ENCODE measurements around the gene CIB4.

The CIB4 gene

DNA sequence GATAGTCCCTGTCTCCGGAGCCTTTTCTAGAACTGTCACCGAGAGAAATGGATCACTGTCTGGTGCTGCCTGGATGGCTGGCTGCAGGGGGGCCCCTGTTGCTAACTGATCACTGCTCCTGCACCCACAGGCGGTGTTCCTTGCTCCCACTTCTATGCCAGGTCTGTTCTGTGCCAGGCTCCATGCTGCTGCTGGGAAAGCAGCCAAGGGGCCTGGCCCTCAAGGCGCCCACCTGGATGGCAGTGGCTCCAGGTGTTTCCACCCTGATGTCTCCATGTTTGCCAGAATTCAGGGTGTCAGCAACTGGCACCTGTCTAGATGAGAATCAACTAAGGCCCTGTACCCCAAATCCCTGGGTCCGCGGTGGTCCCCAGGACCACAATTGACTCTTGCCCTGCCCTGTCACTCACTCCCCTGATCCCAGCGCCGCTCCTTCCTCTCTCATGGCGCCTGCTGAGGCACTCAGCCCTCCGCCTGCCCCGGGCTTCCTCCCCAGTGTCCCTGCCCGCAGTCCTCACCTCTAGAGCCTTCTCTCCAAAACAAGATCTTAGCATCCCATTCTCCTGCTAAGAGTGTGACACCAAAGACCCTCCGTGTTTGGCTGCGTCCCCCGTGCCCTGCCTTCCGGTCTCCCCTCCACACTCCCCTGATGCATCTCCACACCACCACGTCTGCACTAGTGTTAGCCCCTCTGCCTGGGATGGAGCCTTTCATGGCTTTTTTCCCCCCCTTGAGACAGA lies 90.7 kb downstream of the CIB4 start:
- Histone ChIP-seq H3K23ac (ENCODE audit: low read length in 2 of 2) (no peak overlapping the region), H4K8ac (ENCODE audit: low read length) (no peak overlapping the region), H2AK5ac (ENCODE audit: low read length, severe bottlenecking) (no peak overlapping the region), H3K36me3 (ENCODE audit: control insufficient read depth in 1 of 2, insufficient read depth in 2 of 2, low read depth in 1 of 2, low read length in 2 of 2) (no peaks in the 10 kb centered on the region), H2BK15ac (ENCODE audit: low read depth, poor library complexity, severe bottlenecking) (no peak overlapping the region), H3K14ac (ENCODE audit: low read length in 2 of 2) (no peak overlapping the region), H3K9ac (ENCODE audit: low read length) (no peak overlapping the region), H3K27me3 (ENCODE audit: control insufficient read depth in 1 of 2, insufficient read depth in 1 of 2, low read length in 2 of 2) (peaks cover 38 to 42% of the 10 kb centered on the region in 2 experiments), H2AFZ (ENCODE audit: low read depth, low read length) (no peak overlapping the region), H3K4me3 (ENCODE audit: insufficient read depth in 1 of 2, low read depth in 1 of 2, low read length in 2 of 2) (no peak overlapping the region), H3K79me1 (replicated peaks; ENCODE audit: low read length, poor library complexity, severe bottlenecking) (no peaks in the 10 kb centered on the region), H3K18ac (ENCODE audit: low read depth in 1 of 2, low read length in 2 of 2) (no peak overlapping the region), H2BK12ac (ENCODE audit: low read length in 2 of 2) (no peak overlapping the region), H3K4ac (ENCODE audit: low read depth in 1 of 2, low read length in 2 of 2) (no peak overlapping the region), H3K27ac (ENCODE audit: low read length, poor library complexity, severe bottlenecking) (no peak overlapping the region), H2BK120ac (ENCODE audit: low read depth, low read length) (no peak overlapping the region), H3K9me3 (ENCODE audit: control insufficient read depth, low read length) (no peaks in the 10 kb centered on the region), H4K91ac (ENCODE audit: low read length) (no peak overlapping the region), H3K4me1 (ENCODE audit: control insufficient read depth, insufficient read depth, low read depth, low read length) (no peaks in the 10 kb centered on the region), H3K4me2 (ENCODE audit: low read length, poor library complexity, severe bottlenecking) (no peak overlapping the region), H2BK5ac (ENCODE audit: low read depth, low read length, poor library complexity, severe bottlenecking) (no peak overlapping the region)
- no peak for DNase-seq
- WGBS = 90% methylated on average over 17 of the region's 17 CpGs

GRCh38 chr2:26542676-26543505 lies 98.3 kb downstream of the CIB4 start:
- H3K23ac ChIP-seq (ENCODE audit: low read length in 2 of 2) = no peak overlapping the region
- no peak overlapping the region for H3K4ac ChIP-seq (ENCODE audit: low read depth in 1 of 2, low read length in 2 of 2)
- no peak overlapping the region for H2BK5ac ChIP-seq (ENCODE audit: low read depth, low read length, poor library complexity, severe bottlenecking)
- WGBS = 82% methylated on average over 14 of the region's 15 CpGs
- H2BK15ac ChIP-seq (ENCODE audit: low read depth, poor library complexity, severe bottlenecking) = no peak overlapping the region
- H2BK12ac ChIP-seq (ENCODE audit: low read length in 2 of 2) = no peak overlapping the region
- no peak overlapping the region for H2AFZ ChIP-seq (ENCODE audit: low read depth, low read length)
- H3K4me2 ChIP-seq (ENCODE audit: low read length, poor library complexity, severe bottlenecking) = no peak overlapping the region
- no peak overlapping the region for H4K91ac ChIP-seq (ENCODE audit: low read length)
- no peaks in the 10 kb centered on the region for H3K36me3 ChIP-seq (ENCODE audit: control insufficient read depth in 1 of 2, insufficient read depth in 2 of 2, low read depth in 1 of 2, low read length in 2 of 2)
- no peak overlapping the region for H3K14ac ChIP-seq (ENCODE audit: low read length in 2 of 2)
- H3K9me3 ChIP-seq (ENCODE audit: control insufficient read depth, low read length) = no peaks in the 10 kb centered on the region
- no peak overlapping the region for H3K27ac ChIP-seq (ENCODE audit: low read length, poor library complexity, severe bottlenecking)
- H3K27me3 ChIP-seq (ENCODE audit: control insufficient read depth in 1 of 2, insufficient read depth in 1 of 2, low read length in 2 of 2) = peaks cover 29 to 48% of the 10 kb centered on the region in 2 experiments
- H3K18ac ChIP-seq (ENCODE audit: low read depth in 1 of 2, low read length in 2 of 2) = no peak overlapping the region
- H4K8ac ChIP-seq (ENCODE audit: low read length) = no peak overlapping the region
- no peaks in the 10 kb centered on the region for H3K4me1 ChIP-seq (ENCODE audit: control insufficient read depth, insufficient read depth, low read depth, low read length)
- no peak for DNase-seq
- H2AK5ac ChIP-seq (ENCODE audit: low read length, severe bottlenecking) = no peak overlapping the region
- no peak overlapping the region for H3K9ac ChIP-seq (ENCODE audit: low read length)
- no peaks in the 10 kb centered on the region for H3K79me1 ChIP-seq (replicated peaks; ENCODE audit: low read length, poor library complexity, severe bottlenecking)
- no peak overlapping the region for H2BK120ac ChIP-seq (ENCODE audit: low read depth, low read length)
- H3K4me3 ChIP-seq (ENCODE audit: insufficient read depth in 1 of 2, low read depth in 1 of 2, low read length in 2 of 2) = no peak overlapping the region

DNA sequence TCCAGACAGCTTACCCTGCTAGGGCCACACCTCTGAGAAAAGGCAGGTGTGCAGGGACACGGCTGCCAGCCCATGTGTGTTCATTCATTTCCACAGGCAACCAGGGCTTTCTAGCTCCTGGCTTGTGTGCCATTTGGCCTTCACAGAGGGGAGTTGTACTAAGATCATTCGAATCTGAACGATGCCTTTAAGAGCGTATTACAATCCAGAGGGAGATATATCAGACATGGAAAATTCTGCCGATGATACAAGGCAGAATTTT lies 99.0 kb downstream of the CIB4 start:
- H3K79me1 ChIP-seq (replicated peaks; ENCODE audit: low read length, poor library complexity, severe bottlenecking) = no peaks in the 10 kb centered on the region
- H2AK5ac ChIP-seq (ENCODE audit: low read length, severe bottlenecking) = no peak overlapping the region
- H4K91ac ChIP-seq (ENCODE audit: low read length) = no peak overlapping the region
- no peaks in the 10 kb centered on the region for H3K36me3 ChIP-seq (ENCODE audit: control insufficient read depth in 1 of 2, insufficient read depth in 2 of 2, low read depth in 1 of 2, low read length in 2 of 2)
- H3K4me1 ChIP-seq (ENCODE audit: control insufficient read depth, insufficient read depth, low read depth, low read length) = no peaks in the 10 kb centered on the region
- no peak overlapping the region for H2BK5ac ChIP-seq (ENCODE audit: low read depth, low read length, poor library complexity, severe bottlenecking)
- H2BK12ac ChIP-seq (ENCODE audit: low read length in 2 of 2) = no peak overlapping the region
- H3K9me3 ChIP-seq (ENCODE audit: control insufficient read depth, low read length) = no peaks in the 10 kb centered on the region
- H3K27ac ChIP-seq (ENCODE audit: low read length, poor library complexity, severe bottlenecking) = no peak overlapping the region
- H4K8ac ChIP-seq (ENCODE audit: low read length) = no peak overlapping the region
- H3K4ac ChIP-seq (ENCODE audit: low read depth in 1 of 2, low read length in 2 of 2) = no peak overlapping the region
- H2BK120ac ChIP-seq (ENCODE audit: low read depth, low read length) = no peak overlapping the region
- H3K4me3 ChIP-seq (ENCODE audit: insufficient read depth in 1 of 2, low read depth in 1 of 2, low read length in 2 of 2) = no peak overlapping the region
- H2BK15ac ChIP-seq (ENCODE audit: low read depth, poor library complexity, severe bottlenecking) = no peak overlapping the region
- no peak overlapping the region for H3K18ac ChIP-seq (ENCODE audit: low read depth in 1 of 2, low read length in 2 of 2)
- no peak for DNase-seq
- H3K23ac ChIP-seq (ENCODE audit: low read length in 2 of 2) = no peak overlapping the region
- H3K4me2 ChIP-seq (ENCODE audit: low read length, poor library complexity, severe bottlenecking) = no peak overlapping the region
- H3K9ac ChIP-seq (ENCODE audit: low read length) = no peak overlapping the region
- H2AFZ ChIP-seq (ENCODE audit: low read depth, low read length) = no peak overlapping the region
- H3K27me3 ChIP-seq (ENCODE audit: control insufficient read depth in 1 of 2, insufficient read depth in 1 of 2, low read length in 2 of 2) = peaks cover 29 to 55% of the 10 kb centered on the region in 2 experiments
- 86% methylated on average over 5 of the region's 5 CpGs for WGBS
- no peak overlapping the region for H3K14ac ChIP-seq (ENCODE audit: low read length in 2 of 2)

- no peaks in the 10 kb centered on the region for H3K36me3 ChIP-seq (ENCODE audit: control insufficient read depth in 1 of 2, insufficient read depth in 2 of 2, low read depth in 1 of 2, low read length in 2 of 2)
- H2AK5ac ChIP-seq (ENCODE audit: low read length, severe bottlenecking) = no peak overlapping the region
- H4K8ac ChIP-seq (ENCODE audit: low read length) = no peak overlapping the region
- no peak overlapping the region for H3K9ac ChIP-seq (ENCODE audit: low read length)
- peaks cover 30 to 60% of the 10 kb centered on the region in 2 experiments for H3K27me3 ChIP-seq (ENCODE audit: control insufficient read depth in 1 of 2, insufficient read depth in 1 of 2, low read length in 2 of 2)
- WGBS = 85% methylated on average over 6 of the region's 6 CpGs
- H3K9me3 ChIP-seq (ENCODE audit: control insufficient read depth, low read length) = no peaks in the 10 kb centered on the region
- no peaks in the 10 kb centered on the region for H3K79me1 ChIP-seq (replicated peaks; ENCODE audit: low read length, poor library complexity, severe bottlenecking)
- H3K4ac ChIP-seq (ENCODE audit: low read depth in 1 of 2, low read length in 2 of 2) = no peak overlapping the region
- no peak overlapping the region for H2BK12ac ChIP-seq (ENCODE audit: low read length in 2 of 2)
- H3K27ac ChIP-seq (ENCODE audit: low read length, poor library complexity, severe bottlenecking) = no peak overlapping the region
- H2AFZ ChIP-seq (ENCODE audit: low read depth, low read length) = no peak overlapping the region
- no peak for DNase-seq
- H3K4me2 ChIP-seq (ENCODE audit: low read length, poor library complexity, severe bottlenecking) = no peak overlapping the region
- H2BK120ac ChIP-seq (ENCODE audit: low read depth, low read length) = no peak overlapping the region
- H4K91ac ChIP-seq (ENCODE audit: low read length) = no peak overlapping the region
- H3K23ac ChIP-seq (ENCODE audit: low read length in 2 of 2) = no peak overlapping the region
- no peak overlapping the region for H2BK5ac ChIP-seq (ENCODE audit: low read depth, low read length, poor library complexity, severe bottlenecking)
- H3K18ac ChIP-seq (ENCODE audit: low read depth in 1 of 2, low read length in 2 of 2) = no peak overlapping the region
- H2BK15ac ChIP-seq (ENCODE audit: low read depth, poor library complexity, severe bottlenecking) = no peak overlapping the region
- H3K14ac ChIP-seq (ENCODE audit: low read length in 2 of 2) = no peak overlapping the region
- no peak overlapping the region for H3K4me3 ChIP-seq (ENCODE audit: insufficient read depth in 1 of 2, low read depth in 1 of 2, low read length in 2 of 2)
- H3K4me1 ChIP-seq (ENCODE audit: control insufficient read depth, insufficient read depth, low read depth, low read length) = no peaks in the 10 kb centered on the region
Measured at GRCh38 chr2:26541401-26542193, 99.6 kb downstream of the CIB4 start.
